Loucy (cell line): ENCODE measurements around the gene SLC10A7.

Source experiments
- H2AFZ ChIP-seq: fragments of 200-600 bp; sonication (generic); 2 replicates; pipeline ENCODE4 v1.6.0; 2016; ENCODE audit warnings: antibody characterized with exemption, mild to moderate bottlenecking, low read length, moderate library complexity
- H3F3A ChIP-seq: fragments of 200-600 bp; 2 replicates; pipeline ENCODE4 v1.6.0; 2016; ENCODE audit warnings: antibody characterized with exemption, low read depth, mild to moderate bottlenecking
- H3K27me3 ChIP-seq: fragments of 200-600 bp; sonication (generic); 2 replicates; pipeline ENCODE4 v1.6.1; 2014; ENCODE audit warnings: low read length, mild to moderate bottlenecking; ENCODE audit not compliant: insufficient read depth, poor library complexity, severe bottlenecking
- H3K36me3 ChIP-seq: fragments of 200-600 bp; sonication (generic); 2 replicates; pipeline ENCODE4 v1.6.1; 2016; ENCODE audit warnings: low read length; ENCODE audit not compliant: insufficient read depth
- H3K4me1 ChIP-seq: fragments of 200-600 bp; sonication (generic); 2 replicates; pipeline ENCODE4 v1.5.1; 2014; ENCODE audit warnings: low read length, mild to moderate bottlenecking; ENCODE audit not compliant: insufficient read depth, poor library complexity, severe bottlenecking
- H3K4me2 ChIP-seq: fragments of 200-600 bp; sonication (generic); 2 replicates; pipeline ENCODE4 v1.6.0; 2014; ENCODE audit warnings: antibody characterized with exemption, low read length, low read depth, mild to moderate bottlenecking; ENCODE audit not compliant: poor library complexity, severe bottlenecking
- H3K4me3 ChIP-seq: fragments of 200-600 bp; sonication (generic); 2 replicates; pipeline ENCODE4 v1.5.1; 2014; ENCODE audit warnings: low read length, mild to moderate bottlenecking, mixed read lengths; ENCODE audit not compliant: poor library complexity, severe bottlenecking
- H3K79me2 ChIP-seq: fragments of 200-600 bp; sonication (generic); 2 replicates; pipeline ENCODE4 v1.6.1; 2014; ENCODE audit warnings: low read length; ENCODE audit not compliant: insufficient read depth
- H3K9ac ChIP-seq: fragments of 200-600 bp; sonication (generic); 2 replicates; pipeline ENCODE4 v1.6.0; 2014; ENCODE audit warnings: mild to moderate bottlenecking, low read depth, low read length, moderate library complexity; ENCODE audit not compliant: poor library complexity, severe bottlenecking
- H3K9me2 ChIP-seq: fragments of 200-600 bp; sonication (generic); replicated peaks from 2 replicates; pipeline ENCODE4 v1.6.1; 2016; ENCODE audit warnings: low read depth, low read length, mixed read lengths
- H3K9me3 ChIP-seq: fragments of 200-600 bp; sonication (generic); 2 replicates; pipeline ENCODE4 v1.6.1; 2014; ENCODE audit warnings: mild to moderate bottlenecking, antibody characterized with exemption, low read length, low read depth; ENCODE audit not compliant: insufficient read depth
- H4K20me1 ChIP-seq: fragments of 200-600 bp; sonication (generic); 2 replicates; pipeline ENCODE4 v1.6.0; 2014; ENCODE audit warnings: antibody characterized with exemption, low read length, mild to moderate bottlenecking; ENCODE audit not compliant: insufficient read depth, poor library complexity, severe bottlenecking
- CTCF ChIP-seq: fragments of 200-600 bp; sonication (generic); conservative IDR thresholded peaks from 2 replicates; pipeline ENCODE4 v1.5.1; 2014; ENCODE audit warnings: mild to moderate bottlenecking, antibody characterized with exemption, low read length
- EZH2phosphoT487 ChIP-seq: fragments of 200-600 bp; IDR thresholded peaks from 2 replicates; pipeline ENCODE4 v1.6.1; 2018; ENCODE audit warnings: antibody characterized with exemption, mild to moderate bottlenecking, moderate library complexity, borderline replicate concordance

SLC10A7 gene

DNA sequence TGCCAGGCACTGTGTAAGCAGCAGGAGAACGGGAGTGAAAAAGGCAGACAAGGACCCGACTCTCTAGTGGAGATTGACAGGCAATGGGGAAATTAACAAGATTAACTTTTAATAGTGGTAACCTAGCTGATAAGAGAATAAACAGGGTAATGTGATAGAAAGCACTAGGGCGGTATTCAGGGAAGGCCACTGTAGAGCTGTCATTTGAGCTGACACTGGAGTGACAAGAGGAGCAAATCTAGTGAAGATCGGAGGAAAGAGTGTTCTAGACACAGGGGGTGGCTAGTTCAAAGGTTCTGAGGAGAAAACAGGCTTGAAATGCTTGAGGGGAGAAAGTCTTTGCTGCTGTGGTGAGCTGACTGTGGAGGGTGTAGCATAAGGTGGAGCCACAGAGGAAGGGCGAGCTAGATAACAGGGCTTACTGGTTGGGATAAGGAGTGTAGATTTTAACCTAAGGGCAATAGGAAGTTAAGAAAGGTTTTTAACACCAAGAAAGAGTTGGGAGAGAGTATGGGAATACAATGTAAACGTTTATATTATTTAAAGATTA, 122.8 kb downstream of the SLC10A7 start:
- Histone ChIP-seq H3K9me3 (no peaks in the 10 kb centered on the region), H3K9ac (no peak overlapping the region), H3K4me1 (no peaks in the 10 kb centered on the region), H4K20me1 (no peaks in the 10 kb centered on the region), H3K79me2 (no peaks in the 10 kb centered on the region), H3F3A (no peaks in the 10 kb centered on the region), H3K27me3 (no peaks in the 10 kb centered on the region), H3K4me3 (no peak overlapping the region), H3K36me3 (no peaks in the 10 kb centered on the region), H2AFZ (no peak overlapping the region), H3K9me2 (no peaks in the 10 kb centered on the region), H3K4me2 (no peak overlapping the region)
- TF ChIP-seq CTCF = no peak
- TF ChIP-seq EZH2phosphoT487 = no peak

- Histone ChIP-seq H3K79me2 (no peaks in the 10 kb centered on the region), H3K4me3 (no peak overlapping the region), H3K9me3 (no peaks in the 10 kb centered on the region), H3K4me1 (no peaks in the 10 kb centered on the region), H4K20me1 (no peaks in the 10 kb centered on the region), H3K36me3 (no peaks in the 10 kb centered on the region), H3F3A (no peaks in the 10 kb centered on the region), H3K27me3 (no peaks in the 10 kb centered on the region), H3K9ac (no peak overlapping the region), H2AFZ (no peak overlapping the region), H3K4me2 (no peak overlapping the region), H3K9me2 (no peaks in the 10 kb centered on the region)
- TF ChIP-seq EZH2phosphoT487 (no peak), CTCF (no peak)
These were observed 123.3 kb downstream of the SLC10A7 start for GRCh38 chr4:146398404-146398803.

GRCh38 chr4:146389561-146389960, 132.2 kb downstream of the SLC10A7 start:
- Histone ChIP-seq H3K4me1 (no peaks in the 10 kb centered on the region), H4K20me1 (no peaks in the 10 kb centered on the region), H3F3A (no peaks in the 10 kb centered on the region), H3K79me2 (no peaks in the 10 kb centered on the region), H3K9ac (no peak overlapping the region), H3K27me3 (no peaks in the 10 kb centered on the region), H3K36me3 (no peaks in the 10 kb centered on the region), H3K4me2 (no peak overlapping the region), H3K9me3 (no peaks in the 10 kb centered on the region), H2AFZ (no peak overlapping the region), H3K9me2 (no peaks in the 10 kb centered on the region), H3K4me3 (no peak overlapping the region)
- TF ChIP-seq EZH2phosphoT487 (no peak), CTCF (no peak)
